NCI-H1930 (cell line): ENCODE data around the gene ARHGAP8.

ENCODE experiments used
- DNase-seq, 2 experiments: peaks; one replicate each; lab custom pipeline; 2025; lab: John Stamatoyannopoulos, UW

Gene ARHGAP8

DNA sequence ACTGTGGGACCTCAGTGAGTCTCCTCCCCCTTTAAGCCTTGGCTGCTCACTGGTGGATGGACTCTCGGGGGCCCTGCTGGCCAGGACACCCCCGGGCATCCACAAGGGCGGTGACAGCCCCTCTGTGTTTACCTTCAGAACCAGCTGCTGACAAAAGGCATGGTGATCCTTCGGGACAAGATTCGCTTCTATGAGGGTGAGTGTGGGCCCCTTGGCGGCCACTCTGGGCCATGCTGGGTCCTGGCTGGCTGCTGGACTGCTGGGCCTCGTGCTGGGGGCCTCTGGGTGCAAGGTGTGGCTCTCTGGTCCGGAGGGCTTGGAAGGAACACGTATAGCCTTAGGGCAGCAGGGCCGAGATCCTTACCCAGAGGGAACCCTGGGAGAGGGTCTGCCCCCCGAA is 25.9 kb upstream of the ARHGAP8 start:
- DNase-seq = no peak

DNA sequence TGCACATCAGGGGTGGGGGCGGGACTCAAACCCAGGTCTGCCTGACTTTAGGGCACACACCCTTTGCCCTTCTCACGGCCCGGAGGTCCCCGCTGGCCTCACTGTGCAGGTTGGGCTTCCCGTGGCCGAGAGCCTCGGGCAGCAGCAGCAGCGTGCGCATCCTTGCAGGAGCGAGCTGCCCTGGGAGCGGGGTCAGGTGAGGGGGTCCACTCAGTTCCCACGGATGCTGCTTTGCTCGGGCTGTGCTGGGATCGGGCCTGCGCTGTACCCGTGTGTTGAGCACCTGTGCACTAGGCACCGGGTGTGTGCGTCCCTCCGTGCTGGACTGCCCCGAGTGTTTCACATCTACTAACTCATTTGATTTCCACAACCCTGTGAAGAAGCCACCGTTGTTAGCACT is 25.2 kb upstream of the ARHGAP8 start:
- DNase-seq = no peak

DNA sequence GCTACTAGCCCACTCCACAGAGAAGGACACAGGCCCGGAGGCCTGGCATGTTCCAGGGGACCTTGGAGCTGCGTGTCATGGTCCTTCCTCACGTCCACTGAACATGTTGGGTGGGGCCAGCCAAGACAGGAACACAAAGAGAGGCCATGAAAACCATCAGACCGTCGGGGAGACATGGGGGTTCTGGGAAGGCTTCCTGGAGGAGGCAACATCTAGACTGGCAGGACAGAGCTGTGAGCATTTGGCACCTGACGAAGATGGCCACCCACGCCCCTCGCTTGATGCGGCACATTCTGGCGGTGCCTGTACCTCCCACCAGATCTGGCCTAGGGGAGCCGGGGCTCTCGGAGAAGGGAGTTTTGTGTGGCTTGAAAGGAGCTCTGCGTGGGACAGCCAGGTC is 24.7 kb upstream of the ARHGAP8 start:
- no peak for DNase-seq

DNA sequence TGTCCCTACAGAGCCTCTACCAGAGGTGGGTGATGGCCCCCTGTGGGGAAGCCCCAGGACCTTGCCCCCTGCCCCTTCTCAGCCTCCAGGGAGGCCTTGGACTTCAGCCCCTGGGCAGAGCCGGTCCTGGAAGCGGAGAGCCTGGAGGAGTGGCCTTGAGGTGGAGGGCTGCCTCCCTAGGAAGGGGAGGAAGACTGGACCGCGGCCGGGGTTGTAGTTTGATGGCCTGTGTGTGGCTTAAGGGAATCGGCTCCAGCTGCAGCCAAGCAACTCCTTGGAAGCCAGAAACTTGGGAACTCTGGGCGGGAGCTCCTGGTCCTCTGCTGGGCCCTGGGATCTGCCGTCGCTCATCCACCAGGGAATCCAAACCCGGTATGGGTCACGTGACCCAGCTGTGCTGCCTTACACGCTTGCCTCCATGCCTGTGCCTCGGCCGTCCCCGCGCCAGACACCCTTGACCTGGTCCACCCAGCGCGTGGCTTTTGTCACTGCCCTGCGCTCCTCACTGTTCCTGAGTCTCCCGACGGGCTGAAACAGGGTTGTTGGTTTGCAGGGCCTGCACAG is 23.5 kb upstream of the ARHGAP8 start:
- DNase-seq = no peak

DNA sequence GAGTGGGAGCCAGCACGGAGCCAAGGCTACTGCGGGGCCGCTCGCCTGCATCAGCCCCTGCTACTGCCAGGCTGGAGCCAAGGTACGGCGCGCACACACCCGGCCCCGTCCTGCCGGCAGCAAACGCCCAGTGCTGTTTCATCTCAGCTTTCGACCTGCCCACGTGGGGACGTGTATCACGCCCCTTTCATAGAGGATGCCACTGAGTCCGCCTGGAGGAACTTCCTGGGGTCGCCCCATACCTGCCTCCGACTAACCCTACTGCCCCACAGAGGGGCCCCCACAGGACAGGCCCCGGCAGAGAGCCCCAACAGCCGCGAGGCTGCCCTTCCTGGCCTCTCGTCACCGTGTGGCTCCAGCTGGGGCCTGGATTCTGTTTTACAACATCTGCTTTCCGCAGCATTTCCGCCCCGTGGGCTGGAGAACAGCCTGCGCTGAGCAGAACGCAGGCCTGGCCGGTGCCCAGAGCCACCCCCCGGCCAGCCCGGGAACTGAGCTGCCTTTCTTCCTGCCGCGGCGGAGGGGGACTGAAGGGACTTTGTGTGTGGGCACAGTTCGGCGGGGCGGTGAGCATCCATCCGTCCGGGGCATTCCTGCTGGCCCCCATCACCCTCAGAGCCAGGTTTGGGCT is 22.9 kb upstream of the ARHGAP8 start:
- DNase-seq = no peak

DNA sequence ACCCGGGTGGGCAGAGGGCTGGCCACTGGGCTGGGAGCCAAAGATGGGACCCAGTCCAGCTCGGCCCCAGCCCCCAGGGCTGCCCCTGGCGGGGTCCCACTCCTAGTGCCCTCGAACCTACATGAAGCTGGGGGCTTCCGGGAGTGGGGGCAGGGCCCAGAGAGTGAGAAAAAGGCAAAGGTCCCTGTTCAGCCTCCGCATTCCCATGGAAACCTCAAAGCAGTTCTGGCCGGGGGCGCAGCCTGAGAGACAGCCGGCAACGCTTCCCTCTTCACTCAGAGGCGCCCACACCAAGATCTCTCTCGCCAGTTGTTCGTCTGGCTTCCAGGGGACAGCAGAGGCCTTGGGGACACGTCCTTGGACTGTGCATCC is 22.4 kb upstream of the ARHGAP8 start:
- no peak for DNase-seq

DNA sequence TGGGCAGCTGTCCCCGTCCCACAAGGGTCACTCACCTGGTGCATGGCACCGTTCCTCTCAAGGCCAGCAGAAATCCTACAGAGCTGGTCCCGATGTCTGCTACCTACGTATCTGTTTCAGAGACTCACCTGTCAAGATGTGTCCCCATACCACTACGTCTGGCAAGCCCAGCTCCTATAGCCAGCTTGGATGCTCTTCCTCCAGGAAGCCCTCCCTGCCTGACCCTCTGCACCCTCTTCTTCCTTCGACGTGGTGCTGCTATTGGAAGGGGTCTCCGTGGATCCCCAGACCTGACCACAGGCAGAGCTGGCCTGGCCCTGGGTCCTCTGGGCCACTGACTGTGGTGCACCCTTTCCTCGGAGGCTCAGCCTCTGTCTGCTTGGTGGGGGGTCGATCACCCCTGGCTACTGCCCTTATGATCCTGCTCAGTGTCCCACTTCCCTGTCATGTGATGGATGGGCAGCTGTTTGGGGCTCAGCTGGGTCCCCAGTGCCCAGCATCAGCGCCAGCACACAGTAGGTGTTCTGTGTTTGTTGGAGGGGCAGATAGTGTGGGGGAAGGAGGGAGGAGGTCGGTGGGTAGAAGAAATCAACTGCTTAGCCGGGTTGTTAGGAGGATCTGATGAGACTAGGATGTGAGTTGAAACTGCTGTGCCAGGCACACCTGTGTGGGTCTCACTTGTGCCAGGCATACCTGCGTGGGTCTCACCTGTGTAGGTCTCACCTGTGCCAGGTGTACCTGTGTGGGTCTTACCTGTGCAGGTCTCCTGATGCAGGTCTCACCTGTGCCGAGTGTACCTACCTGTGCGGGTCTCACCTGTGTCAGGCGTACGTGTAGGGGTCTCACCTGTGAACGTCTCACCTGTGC is 21.7 kb upstream of the ARHGAP8 start:
- DNase-seq = no peak

DNA sequence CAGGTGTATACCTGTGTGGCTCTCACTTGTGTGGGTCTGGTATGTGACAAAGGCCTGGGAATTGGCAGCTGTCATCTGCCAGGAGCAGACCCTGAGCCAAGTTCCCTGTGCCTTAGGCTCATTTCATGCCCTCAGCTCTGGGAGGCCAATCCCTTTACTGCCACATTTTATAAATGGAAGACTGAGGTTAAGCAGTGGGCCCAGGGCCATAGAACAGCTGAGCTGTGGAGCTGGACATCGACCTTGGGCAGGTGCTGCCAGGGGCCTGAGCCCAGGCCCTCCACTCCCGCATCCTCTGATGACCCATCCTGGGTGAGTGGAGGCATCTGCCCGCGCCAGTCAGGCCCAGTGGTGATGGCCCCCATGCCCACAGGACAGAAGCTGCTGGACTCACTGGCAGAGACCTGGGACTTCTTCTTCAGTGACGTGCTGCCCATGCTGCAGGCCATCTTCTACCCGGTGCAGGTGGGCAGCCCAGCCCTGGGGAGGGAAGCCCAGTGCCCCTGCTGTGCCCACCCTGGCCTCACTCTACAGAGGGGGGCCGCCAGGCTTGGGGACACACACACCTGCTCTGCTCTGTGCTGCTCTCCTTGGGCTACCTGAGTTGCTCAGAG is 20.9 kb upstream of the ARHGAP8 start:
- no peak for DNase-seq

DNA sequence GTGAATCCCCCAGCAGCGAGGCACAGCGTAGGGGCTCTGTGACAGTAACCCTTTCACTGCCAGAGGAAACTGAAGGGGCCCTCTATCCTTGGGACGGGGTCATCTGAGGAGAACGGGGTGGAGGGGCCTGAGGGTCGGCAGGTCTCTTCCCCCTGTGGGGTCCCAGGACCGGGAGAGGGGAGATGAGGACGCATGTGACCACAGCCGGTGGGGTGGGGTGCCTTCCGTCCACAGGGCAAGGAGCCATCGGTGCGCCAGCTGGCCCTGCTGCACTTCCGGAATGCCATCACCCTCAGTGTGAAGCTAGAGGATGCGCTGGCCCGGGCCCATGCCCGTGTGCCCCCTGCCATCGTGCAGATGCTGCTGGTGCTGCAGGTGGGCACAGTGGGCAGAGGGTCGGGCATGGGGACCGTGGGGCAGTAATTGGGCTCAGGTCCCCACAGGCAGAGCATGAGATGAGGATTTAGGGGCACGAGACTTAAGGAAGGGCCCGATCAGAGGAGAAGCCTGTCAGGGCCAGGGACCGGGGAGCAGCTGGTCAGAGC is 20.3 kb upstream of the ARHGAP8 start:
- DNase-seq = no peak

DNA sequence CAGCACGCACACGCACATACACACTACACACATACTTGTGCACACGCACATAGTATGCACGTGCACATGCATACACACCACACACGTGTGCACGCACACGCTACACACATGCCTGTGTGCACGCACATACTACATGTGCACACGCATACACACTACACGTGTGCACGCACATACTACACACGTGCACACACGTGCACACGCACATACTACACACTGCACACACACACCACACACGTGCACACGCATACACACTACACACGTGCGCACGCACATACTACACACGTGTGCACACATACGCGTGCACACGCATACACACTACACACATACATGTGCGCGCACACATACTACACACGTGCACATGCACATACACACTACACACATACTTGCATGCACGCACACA is 19.7 kb upstream of the ARHGAP8 start:
- DNase-seq = no peak

DNA sequence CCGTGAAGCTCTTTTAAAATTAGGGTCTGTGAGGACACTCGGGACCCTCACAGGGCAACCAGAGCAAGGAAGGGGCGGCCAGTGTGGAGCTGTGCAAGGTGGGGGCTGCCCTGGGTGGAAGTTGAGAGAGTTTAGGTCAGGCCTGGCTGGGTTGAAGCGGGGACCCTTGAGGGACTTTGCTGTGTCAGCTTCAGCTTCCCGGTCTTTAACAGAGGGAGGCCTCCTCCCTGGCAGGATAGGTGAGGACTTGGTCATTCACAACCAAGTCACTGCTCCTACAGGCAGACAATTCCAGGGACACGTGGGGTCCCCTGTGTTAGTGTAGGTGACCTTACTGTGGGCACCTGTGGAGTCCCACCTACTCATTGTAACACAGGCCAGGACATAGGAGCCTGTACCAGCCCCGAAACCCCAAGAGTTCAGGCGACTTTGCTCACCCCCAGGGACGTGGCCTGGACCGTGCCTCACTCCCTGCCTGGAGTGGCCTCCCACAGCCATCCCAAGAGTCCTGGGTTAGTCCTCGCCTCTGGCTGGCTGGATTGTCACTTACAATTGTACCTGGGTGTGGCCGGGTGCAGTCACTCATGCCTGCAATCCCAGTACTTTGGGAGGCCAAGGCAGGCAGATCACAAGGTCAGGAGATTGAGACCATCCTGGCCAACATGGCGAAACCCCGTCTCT is 18.8 kb upstream of the ARHGAP8 start:
- DNase-seq = no peak

DNA sequence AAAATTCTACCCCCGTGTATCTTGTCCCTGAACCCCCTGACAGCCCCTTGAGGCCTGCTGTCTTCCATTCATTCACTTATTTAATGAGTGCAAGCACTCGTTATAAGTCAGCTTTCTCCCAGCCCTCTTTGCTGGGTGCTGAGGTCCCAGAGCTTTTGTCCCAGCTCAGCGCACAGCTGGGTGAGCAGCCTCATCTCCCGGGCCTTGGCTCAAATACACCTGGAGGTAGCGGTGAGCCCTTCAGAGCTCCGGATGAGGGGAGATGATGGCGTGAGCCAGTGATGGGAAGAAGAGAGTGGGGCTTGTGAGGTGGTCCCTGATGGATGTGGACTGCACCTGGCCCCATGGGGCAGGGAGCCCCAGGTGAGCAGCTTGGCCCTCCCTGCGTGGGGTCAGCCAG is 18.1 kb upstream of the ARHGAP8 start:
- no peak for DNase-seq

DNA sequence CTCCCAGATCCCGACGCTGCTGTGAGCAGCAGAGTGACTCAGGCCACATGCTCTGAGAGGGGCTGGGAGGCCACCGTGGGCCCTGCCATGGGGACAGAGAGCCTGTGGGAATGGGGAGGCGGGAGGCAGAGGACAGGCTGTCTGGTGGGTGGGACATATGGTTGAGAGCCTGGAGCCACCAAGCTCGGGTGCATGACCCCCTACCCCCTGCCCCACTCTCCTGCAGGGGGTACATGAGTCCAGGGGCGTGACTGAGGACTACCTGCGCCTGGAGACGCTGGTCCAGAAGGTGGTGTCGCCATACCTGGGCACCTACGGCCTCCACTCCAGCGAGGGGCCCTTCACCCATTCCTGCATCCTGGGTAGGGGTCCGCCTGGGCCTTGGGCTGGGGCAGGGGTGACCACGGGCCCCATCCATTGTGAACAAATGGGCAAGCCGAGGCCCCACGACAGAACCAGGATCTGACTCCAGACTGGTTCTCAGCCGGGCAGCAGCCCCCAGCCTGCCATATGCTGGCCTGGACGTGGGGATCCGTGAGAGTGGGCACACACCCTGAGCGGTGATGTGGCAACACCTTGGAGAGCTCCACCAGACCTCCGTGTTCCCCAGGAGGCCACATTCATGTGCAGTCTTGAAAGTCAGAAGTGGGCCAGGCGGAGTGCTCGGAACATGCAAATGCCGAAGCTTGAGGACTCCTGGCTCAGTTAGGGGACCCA is 17.4 kb upstream of the ARHGAP8 start:
- no peak for DNase-seq

DNA sequence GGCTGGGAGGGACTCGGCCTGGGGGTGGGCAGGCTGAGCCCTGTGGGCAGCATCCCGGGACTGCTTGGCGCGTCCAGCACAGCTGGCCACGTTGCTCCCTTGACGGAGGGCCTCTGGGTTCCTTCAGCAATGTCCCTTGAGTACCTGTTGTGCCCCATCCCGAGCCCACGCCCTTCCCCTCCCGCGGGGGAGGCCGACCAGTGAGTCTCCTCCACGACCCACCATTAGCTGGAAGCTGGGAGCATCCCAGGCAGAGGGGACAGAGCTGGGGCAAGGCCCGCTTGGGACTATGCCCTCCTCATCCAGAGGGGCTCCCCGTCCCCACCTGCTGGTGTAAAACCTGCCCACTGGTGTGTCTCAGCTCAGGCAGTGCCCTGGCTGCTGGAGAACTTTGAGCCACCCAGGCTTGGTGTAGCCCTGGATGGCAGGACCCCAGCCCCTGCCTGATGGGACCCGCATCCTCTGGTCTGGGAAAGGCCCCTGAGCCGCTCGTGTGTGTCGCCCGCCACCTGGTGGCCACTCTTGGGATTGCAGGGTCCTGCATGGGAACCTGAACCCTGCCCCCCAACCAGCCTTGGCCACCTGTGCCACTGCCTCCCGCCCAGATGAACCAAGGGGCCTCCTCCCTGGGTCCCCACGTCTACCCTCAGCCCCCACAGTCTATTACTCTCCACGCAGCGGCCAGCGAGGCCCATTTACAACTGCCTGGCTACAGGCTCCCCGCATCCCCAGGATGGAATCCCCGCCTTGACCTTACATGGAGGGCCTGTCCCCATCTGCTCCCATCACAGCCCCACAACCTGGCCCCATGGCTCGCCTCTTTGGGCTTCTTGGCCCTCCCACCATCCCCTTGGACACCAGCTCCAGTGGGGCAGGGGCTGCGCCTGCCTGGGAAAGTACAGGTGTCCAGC is 16.6 kb upstream of the ARHGAP8 start:
- DNase-seq = peak in 1 of 2 experiments; percentile 35

DNA sequence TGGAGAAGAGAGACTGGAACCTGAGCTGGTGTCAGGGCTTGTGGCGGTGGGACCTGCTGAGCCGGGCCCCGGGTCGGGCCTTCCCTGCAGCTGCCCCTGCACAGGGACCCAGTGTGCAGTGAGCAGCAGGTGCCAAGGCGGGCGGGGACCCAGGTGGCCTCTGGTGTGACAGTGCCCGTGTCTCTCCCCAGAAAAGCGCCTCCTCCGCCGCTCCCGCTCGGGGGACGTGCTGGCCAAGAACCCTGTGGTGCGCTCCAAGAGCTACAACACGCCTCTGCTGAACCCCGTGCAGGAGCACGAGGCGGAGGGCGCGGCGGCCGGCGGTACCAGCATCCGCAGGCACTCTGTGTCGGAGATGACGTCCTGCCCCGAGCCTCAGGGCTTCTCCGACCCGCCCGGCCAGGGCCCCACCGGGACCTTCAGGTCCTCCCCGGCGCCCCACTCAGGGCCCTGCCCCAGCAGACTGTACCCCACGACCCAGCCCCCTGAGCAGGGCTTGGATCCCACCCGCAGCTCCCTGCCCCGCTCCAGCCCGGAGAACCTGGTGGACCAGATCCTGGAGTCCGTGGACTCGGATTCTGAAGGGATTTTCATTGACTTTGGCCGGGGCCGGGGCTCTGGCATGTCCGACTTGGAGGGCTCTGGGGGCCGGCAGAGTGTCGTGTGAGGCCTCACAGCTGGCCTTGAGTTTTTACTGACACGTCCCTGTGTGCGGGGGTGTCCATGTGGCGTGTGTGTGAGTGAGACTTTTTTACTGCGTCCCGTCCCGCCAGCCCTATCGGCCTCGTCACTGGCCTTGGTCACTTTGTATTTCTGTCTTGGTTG is 15.6 kb upstream of the ARHGAP8 start:
- no peak for DNase-seq

DNA sequence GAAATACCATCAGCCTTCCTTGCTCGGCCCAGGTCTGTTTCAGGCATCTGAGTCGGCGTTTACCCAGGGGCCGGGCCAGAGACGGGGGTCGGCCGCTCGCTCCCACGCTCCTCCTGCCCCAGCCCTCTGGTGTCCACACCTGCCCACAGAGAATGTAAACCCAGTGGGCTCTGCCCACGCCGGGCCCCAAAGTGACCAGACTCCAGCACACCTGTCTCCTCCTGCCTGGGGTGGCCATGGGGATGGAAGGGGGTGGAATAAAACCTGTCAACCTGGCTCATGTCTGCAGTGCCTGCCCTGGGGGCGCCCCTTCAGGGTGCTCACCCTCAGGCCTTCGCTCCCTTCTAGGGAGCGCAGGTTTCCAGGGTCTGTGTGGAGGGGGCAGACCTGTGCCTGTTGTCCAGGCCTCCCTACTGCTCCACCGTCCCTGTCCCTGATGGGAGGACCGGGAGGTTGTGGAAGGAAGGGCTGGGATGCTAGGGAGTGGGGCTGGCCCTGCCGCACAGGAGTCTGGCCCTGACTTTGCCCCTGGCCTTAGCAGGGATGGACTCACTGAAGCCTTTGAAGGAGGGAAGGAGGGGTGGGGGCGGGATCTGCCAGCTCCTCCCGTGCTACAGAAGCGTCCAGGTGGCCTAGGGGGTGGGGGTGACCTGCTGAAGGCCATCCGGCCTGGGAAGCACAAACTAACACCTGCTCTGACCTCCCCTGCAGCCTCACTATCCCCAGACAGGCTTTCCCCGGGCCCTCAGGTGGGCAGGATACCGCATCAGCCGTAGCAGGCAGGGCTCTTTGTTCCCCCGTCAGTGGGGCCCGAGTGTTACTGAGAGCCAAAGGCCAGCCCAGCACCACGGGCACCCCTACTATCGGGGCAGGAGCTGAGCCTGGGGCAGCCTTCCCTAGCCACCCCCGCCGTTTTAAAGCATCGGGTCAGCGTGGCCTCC is 14.7 kb upstream of the ARHGAP8 start:
- DNase-seq = no peak

DNA sequence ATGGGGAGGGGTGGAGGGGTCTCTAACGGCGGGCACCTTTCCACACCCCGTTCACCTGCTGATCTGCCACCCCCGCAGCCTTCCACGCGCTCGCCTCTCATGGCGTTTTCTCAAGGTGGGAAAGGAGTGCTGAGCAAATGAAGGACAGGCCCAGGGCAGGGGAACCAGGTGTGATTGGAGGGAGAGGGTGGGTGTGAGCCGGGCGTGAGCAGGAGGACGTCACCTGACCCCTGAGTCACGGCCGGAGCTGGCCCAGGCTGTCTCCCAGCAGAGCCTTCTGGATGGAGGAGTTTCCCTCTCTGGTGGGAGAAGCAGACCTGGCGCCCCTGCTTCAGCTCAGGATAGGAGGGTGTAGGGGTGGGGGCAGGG is 14.0 kb upstream of the ARHGAP8 start:
- no peak for DNase-seq

DNA sequence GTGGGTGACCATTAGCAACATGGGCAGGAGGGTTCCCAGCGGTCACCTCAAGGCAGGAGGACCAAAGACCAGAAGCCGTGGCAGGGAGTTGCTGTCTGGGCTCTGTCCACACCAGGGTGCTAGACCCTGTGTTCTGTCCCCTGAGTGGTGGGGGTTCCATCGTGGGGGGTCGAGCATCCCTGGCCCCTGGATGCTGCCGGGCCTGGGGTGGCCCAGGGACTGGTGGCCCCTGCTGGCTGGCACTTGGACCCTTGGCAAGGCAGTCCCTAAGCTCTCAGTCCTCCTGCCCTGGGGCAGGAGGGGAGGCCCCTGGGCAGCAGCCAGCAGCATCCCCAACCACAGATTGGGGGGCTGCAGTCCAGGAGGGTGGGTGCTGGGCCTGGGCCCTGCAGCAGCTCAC is 13.4 kb upstream of the ARHGAP8 start:
- no peak for DNase-seq
